SK-N-MC (cell line): ENCODE measurements around the gene TBRG4.

Source experiments
- DNase-seq: peaks from one replicate; pipeline ENCODE4 v3.0.0-alpha.2; 2011; ENCODE audit warnings: low read depth, low spot score
- H3K27ac ChIP-seq: fragments of 200-600 bp; sonication (generic); 2 replicates; pipeline ENCODE4 v1.5.1; 2016; ENCODE audit warnings: mixed run types
- H3K36me3 ChIP-seq: fragments of 200-600 bp; sonication (generic); 2 replicates; pipeline ENCODE4 v1.6.1; 2017; ENCODE audit warnings: antibody characterized with exemption, low read length, mixed read lengths; ENCODE audit not compliant: insufficient read depth
- H3K4me3 ChIP-seq: fragments of 200-600 bp; sonication (generic); 2 replicates; pipeline ENCODE4 v1.5.1; 2016
- H3K9ac ChIP-seq: fragments of 200-600 bp; sonication (generic); 2 replicates; pipeline ENCODE4 v1.8.0; 2017; ENCODE audit warnings: mixed run types, mixed read lengths; ENCODE audit not compliant: insufficient read length
- H3K9me3 ChIP-seq: fragments of 200-600 bp; sonication (generic); 2 replicates; pipeline ENCODE4 v1.6.1; 2017; ENCODE audit warnings: low read depth, mild to moderate bottlenecking, antibody characterized with exemption, low read length, moderate library complexity, mixed read lengths
- EZH2 ChIP-seq: fragments of 200-600 bp; sonication (generic); IDR thresholded peaks from one replicate; pipeline ENCODE4 v1.6.1; 2017; ENCODE audit warnings: antibody characterized with exemption
- FOXP2 ChIP-seq: optimal IDR thresholded peaks from 2 replicates; pipeline ENCODE3; 2011; ENCODE audit warnings: mild to moderate bottlenecking, moderate library complexity; ENCODE audit not compliant: insufficient read depth; ENCODE audit errors: extremely low read length, control extremely low read depth
- POLR2AphosphoS5 ChIP-seq: IDR thresholded peaks from 2 replicates; pipeline ENCODE4 v1.6.1; 2012; ENCODE audit warnings: mild to moderate bottlenecking, low read depth, low read length, borderline replicate concordance

TBRG4 gene

GRCh38 chr7:45076946-45077345 is 34.6 kb downstream of the TBRG4 start:
- TF ChIP-seq FOXP2 (no peak), POLR2AphosphoS5 (no peak), EZH2 (no peak)
- Histone ChIP-seq H3K36me3 (no peaks in the 10 kb centered on the region; the same call in 1 of the 2 replicates), H3K9me3 (no peaks in the 10 kb centered on the region), H3K27ac (no peak overlapping the region), H3K4me3 (no peak overlapping the region), H3K9ac (no peak overlapping the region)
- DNase-seq: no peak

- no peak overlapping the region for H3K27ac ChIP-seq
- H3K4me3 ChIP-seq: no peak overlapping the region
- no peak overlapping the region for H3K9ac ChIP-seq
- H3K9me3 ChIP-seq: no peaks in the 10 kb centered on the region
- DNase-seq: no peak
- TF ChIP-seq EZH2 (no peak), FOXP2 (no peak), POLR2AphosphoS5 (no peak)
- H3K36me3 ChIP-seq: no peaks in the 10 kb centered on the region; the same call in 1 of the 2 replicates
These were observed 35.4 kb downstream of the TBRG4 start for GRCh38 chr7:45075871-45076796.

- H3K9ac ChIP-seq: no peak overlapping the region
- DNase-seq: no peak
- H3K36me3 ChIP-seq: no peaks in the 10 kb centered on the region; the same call in 1 of the 2 replicates
- H3K4me3 ChIP-seq: no peak overlapping the region
- no peaks in the 10 kb centered on the region for H3K9me3 ChIP-seq
- no peak overlapping the region for H3K27ac ChIP-seq
- TF ChIP-seq POLR2AphosphoS5 (no peak), EZH2 (no peak), FOXP2 (no peak)
These were observed 36.2 kb downstream of the TBRG4 start for GRCh38 chr7:45075355-45075644.

DNA sequence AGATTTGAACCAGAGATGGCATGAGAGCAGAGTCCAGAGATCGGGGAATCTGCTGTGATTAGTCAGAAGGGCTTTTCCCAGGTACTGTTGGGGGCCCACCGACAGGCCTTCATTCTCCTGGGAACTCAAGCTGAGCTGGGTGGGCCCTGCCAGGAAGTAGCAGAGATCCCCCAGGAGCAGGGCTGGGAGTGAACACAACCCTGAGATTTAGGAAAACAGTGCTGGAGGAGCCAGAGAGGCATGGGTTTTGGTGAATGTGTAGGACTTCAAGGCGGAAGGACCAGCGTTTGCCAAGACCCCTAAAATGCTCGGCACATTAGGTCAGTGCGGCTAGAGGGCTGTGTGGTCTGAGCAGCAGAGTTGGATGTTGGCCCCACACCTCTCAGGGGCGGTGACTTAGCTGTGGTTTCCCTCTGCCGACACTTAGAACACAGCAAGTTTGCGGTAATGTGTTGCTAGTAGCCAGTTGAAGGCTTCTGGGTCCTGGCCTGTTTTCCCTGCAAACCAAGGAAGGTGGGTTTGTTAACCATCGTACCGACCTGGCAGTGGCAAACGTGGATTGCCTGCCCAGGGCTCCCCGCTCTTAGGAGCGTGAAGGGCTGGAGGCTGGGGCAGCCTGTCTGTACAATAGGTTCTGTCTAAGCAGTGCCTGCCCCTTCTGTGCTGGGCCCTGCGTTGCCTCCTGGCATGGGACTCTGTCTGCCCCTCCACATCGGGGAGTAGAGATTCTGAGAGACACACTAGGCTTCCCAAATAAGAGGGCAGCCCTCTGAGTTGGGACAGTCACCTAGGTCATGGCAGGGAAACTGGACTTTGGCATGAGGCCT is 36.8 kb downstream of the TBRG4 start:
- DNase-seq: no peak
- Histone ChIP-seq H3K9me3 (no peaks in the 10 kb centered on the region), H3K9ac (no peak overlapping the region), H3K27ac (no peak overlapping the region), H3K4me3 (no peak overlapping the region), H3K36me3 (peaks cover 1% of the 10 kb centered on the region; the same call in 1 of the 2 replicates)
- no peak for TF ChIP-seq FOXP2
- no peak for TF ChIP-seq POLR2AphosphoS5
- no peak for TF ChIP-seq EZH2

- no peak overlapping the region for H3K4me3 ChIP-seq
- TF ChIP-seq EZH2 (no peak), FOXP2 (no peak), POLR2AphosphoS5 (no peak)
- no peak overlapping the region for H3K27ac ChIP-seq
- no peaks in the 10 kb centered on the region for H3K9me3 ChIP-seq
- no peak for DNase-seq
- H3K36me3 ChIP-seq: peaks cover 5% of the 10 kb centered on the region; the same call in 1 of the 2 replicates
- no peak overlapping the region for H3K9ac ChIP-seq
These were observed 37.5 kb downstream of the TBRG4 start for GRCh38 chr7:45073786-45074527.

GRCh38 chr7:45073031-45073785 is 38.3 kb downstream of the TBRG4 start:
- no peak overlapping the region for H3K4me3 ChIP-seq
- H3K27ac ChIP-seq: no peak overlapping the region
- TF ChIP-seq FOXP2 (no peak), POLR2AphosphoS5 (no peak), EZH2 (no peak)
- H3K9me3 ChIP-seq: no peaks in the 10 kb centered on the region
- H3K36me3 ChIP-seq: peaks cover 5% of the 10 kb centered on the region; the same call in 1 of the 2 replicates
- no peak overlapping the region for H3K9ac ChIP-seq
- DNase-seq: no peak

GRCh38 chr7:45072131-45073030 is 39.1 kb downstream of the TBRG4 start:
- Histone ChIP-seq H3K27ac (no peak overlapping the region), H3K36me3 (peaks cover 5% of the 10 kb centered on the region; the same call in 1 of the 2 replicates), H3K9ac (no peak overlapping the region), H3K4me3 (no peak overlapping the region), H3K9me3 (no peaks in the 10 kb centered on the region)
- TF ChIP-seq EZH2 (no peak), FOXP2 (no peak), POLR2AphosphoS5 (no peak)
- no peak for DNase-seq
